Measurements from ENCODE around the gene PADI6.

- TF ChIP-seq CSDC2 (CRISPR knock-in tag; IDR thresholded peaks at IDR 0.05) (no peak), CSRNP3 (CRISPR knock-in tag; IDR thresholded peaks at IDR 0.05) (no peak), ARNTL (CRISPR knock-in tag; IDR thresholded peaks at IDR 0.05; ENCODE audit: borderline replicate concordance, low read depth) (no peak), ZNF8 (CRISPR knock-in tag; IDR thresholded peaks at IDR 0.05) (no peak), ZNF565 (CRISPR knock-in tag; conservative IDR thresholded peaks at IDR 0.05; ENCODE audit: low read depth) (no peak), RARB (CRISPR knock-in tag; IDR thresholded peaks at IDR 0.05) (no peak), ZFP30 (CRISPR knock-in tag; IDR thresholded peaks at IDR 0.05) (no peak), CREB5 (CRISPR knock-in tag; IDR thresholded peaks at IDR 0.05; ENCODE audit: low read depth) (no peak), ISL1 (CRISPR knock-in tag; IDR thresholded peaks at IDR 0.05) (no peak), OSR1 (CRISPR knock-in tag; IDR thresholded peaks at IDR 0.05) (no peak), ZFP3 (CRISPR knock-in tag; IDR thresholded peaks at IDR 0.05) (no peak)
These were observed 8.2 kb upstream of the PADI6 start for GRCh38 chr1:17363771-17364170.

Data from SK-N-SH treated with all-trans-retinoic acid at 6 μM for 48 hours (cell line).